CD14-positive monocyte (primary cell): Measurements from ENCODE around the gene RBMS3. TPM values are rescaled to one million over a fixed set of nuclear protein-coding genes. Genes with fewer than 3 reads are reported as not detected.

Experiments
- DNase-seq, 3 donors: peaks; one replicate each; pipeline ENCODE4 v3.0.0-alpha.2; 2011 to 2022
- H2AFZ ChIP-seq: 2 replicates; pipeline ENCODE4 v1.6.0; 2012; ENCODE audit warnings: mild to moderate bottlenecking, low read depth, low read length, inconsistent platforms; ENCODE audit not compliant: insufficient read depth, poor library complexity, severe bottlenecking
- H3K27ac ChIP-seq, 2 donors: 1 replicate in 1 of 2; 2 replicates in 1 of 2; pipeline ENCODE4 v1.5.1; 2012 to 2013; ENCODE audit warnings: low read length in 2 of 2, control low read depth in 1 of 2, inconsistent platforms in 1 of 2, low read depth in 1 of 2, mild to moderate bottlenecking in 1 of 2
- H3K27me3 ChIP-seq, 2 donors: one replicate each; pipeline versions ENCODE4 v1.6.0 to v1.6.1; 2011 to 2013; ENCODE audit warnings: low read length in 2 of 2; ENCODE audit not compliant: control insufficient read depth in 2 of 2, insufficient read depth in 2 of 2
- H3K36me3 ChIP-seq, 2 donors: replicated peaks in 1 of 2; 1 replicate in 1 of 2; 2 replicates in 1 of 2; pipeline versions ENCODE4 v1.5.1 to v1.6.1; 2012 to 2013; ENCODE audit warnings: low read length in 2 of 2, control low read depth in 1 of 2, inconsistent platforms in 1 of 2, mild to moderate bottlenecking in 1 of 2; ENCODE audit not compliant: insufficient read depth in 2 of 2, control insufficient read depth in 1 of 2
- H3K4me1 ChIP-seq, 2 donors: 1 replicate in 1 of 2; 2 replicates in 1 of 2; pipeline versions ENCODE4 v1.5.1 to v1.6.1; 2012 to 2013; ENCODE audit warnings: low read length in 2 of 2, control low read depth in 1 of 2, inconsistent platforms in 1 of 2, mild to moderate bottlenecking in 1 of 2, moderate library complexity in 1 of 2; ENCODE audit not compliant: insufficient read depth in 2 of 2, control insufficient read depth in 1 of 2
- H3K4me2 ChIP-seq: replicated peaks from 2 replicates; pipeline ENCODE3; 2012; ENCODE audit warnings: low read length, moderate library complexity, mild to moderate bottlenecking; ENCODE audit not compliant: poor library complexity, severe bottlenecking; ENCODE audit errors: extremely low read depth
- H3K4me3 ChIP-seq, 3 experiments: fragments of 200-600 bp in 1 of 3; sonication (generic) in 1 of 3; replicated peaks in 1 of 3; 1 replicate in 2 of 3; 2 replicates in 1 of 3; pipeline ENCODE4 v1.5.1; 2011 to 2013; ENCODE audit warnings: low read length in 3 of 3, mild to moderate bottlenecking in 3 of 3, control low read depth in 2 of 3, low read depth in 2 of 3, inconsistent platforms in 1 of 3, moderate library complexity in 1 of 3
- H3K79me2 ChIP-seq: 2 replicates; pipeline ENCODE4 v1.6.0; 2012; ENCODE audit warnings: mild to moderate bottlenecking, control low read depth, inconsistent platforms, low read length, moderate library complexity; ENCODE audit not compliant: insufficient read depth
- H3K9ac ChIP-seq: 2 replicates; pipeline ENCODE4 v1.6.0; 2017; ENCODE audit warnings: low read length, mild to moderate bottlenecking; ENCODE audit not compliant: insufficient read depth, poor library complexity, severe bottlenecking
- H3K9me3 ChIP-seq, 2 donors: replicated peaks in 1 of 2; 1 replicate in 1 of 2; 2 replicates in 1 of 2; pipeline versions ENCODE4 v1.5.1 to v1.6.1; 2012 to 2013; ENCODE audit warnings: low read length in 2 of 2, control low read depth in 1 of 2; ENCODE audit not compliant: control insufficient read depth in 1 of 2, insufficient read depth in 1 of 2
- H4K20me1 ChIP-seq: 2 replicates; pipeline ENCODE4 v1.6.0; 2012; ENCODE audit warnings: mild to moderate bottlenecking, low read length, control low read depth, moderate library complexity; ENCODE audit not compliant: insufficient read depth
- H3K27ac Mint-ChIP-seq, 7 donors: one replicate each; pipeline ENCODE4 v1.8.0; 2020; ENCODE audit warnings: mild to moderate bottlenecking in 7 of 7, mixed read lengths in 7 of 7, moderate library complexity in 6 of 7, inconsistent platforms in 2 of 7
- H3K27me3 Mint-ChIP-seq, 3 donors: one replicate each; pipeline ENCODE4 v1.8.0; 2021 to 2022; ENCODE audit warnings: low read depth in 3 of 3, mild to moderate bottlenecking in 3 of 3, mixed read lengths in 3 of 3, moderate library complexity in 3 of 3, inconsistent platforms in 1 of 3
- H3K36me3 Mint-ChIP-seq, 2 donors: one replicate each; pipeline ENCODE4 v1.8.0; 2020; ENCODE audit warnings: mixed read lengths in 2 of 2, inconsistent platforms in 1 of 2, mild to moderate bottlenecking in 1 of 2
- H3K4me1 Mint-ChIP-seq: one replicate; pipeline ENCODE4 v1.8.0; 2020; ENCODE audit warnings: mild to moderate bottlenecking, mixed read lengths
- H3K4me3 Mint-ChIP-seq, 2 donors: one replicate each; pipeline ENCODE4 v1.8.0; 2020; ENCODE audit warnings: mild to moderate bottlenecking in 2 of 2, mixed read lengths in 2 of 2, moderate library complexity in 1 of 2
- H3K9me3 Mint-ChIP-seq, 7 donors: one replicate each; pipeline ENCODE4 v1.8.0; 2020 to 2022; ENCODE audit warnings: mixed read lengths in 7 of 7, mild to moderate bottlenecking in 6 of 7, moderate library complexity in 6 of 7, inconsistent platforms in 2 of 7
- CTCF ChIP-seq: fragments of 200-600 bp; IDR thresholded peaks from one replicate; pipeline ENCODE4 v1.8.0; 2022; ENCODE audit warnings: antibody characterized with exemption, mild to moderate bottlenecking
- WGBS: methylation state at CpG from one replicate; pipeline ENCODE4 v1.1.5; 2013; ENCODE audit warnings: missing lambda C conversion rate; ENCODE audit not compliant: insufficient coverage; 5-methylcytosine and 5-hydroxymethylcytosine counted together
- intact Hi-C, 2 donors: fragments of 100-400 bp; cut with micrococcal nuclease; formaldehyde crosslinking; loops; one replicate each; pipeline versions ENCODE4 v1.15.0 to v1.15.1; 2023
- polyA plus RNA-seq, 3 donors: library from polyadenylated mRNA; depleted of rRNA in 1 of 3; unstranded in 2 of 3; stranded (reverse) in 1 of 3; fragments of 300-500 nt in 2 of 3; fragments of >200 nt in 1 of 3; fragmentation: Illumina TruSeq in 2 of 3; gene quantifications; 1 replicate in 2 of 3; 2 replicates in 1 of 3; pipeline ENCODE4 v1.2.3, GENCODE V29; 2012 to 2021

Gene RBMS3
- polyA plus RNA-seq, 3 donors: not detected

DNA sequence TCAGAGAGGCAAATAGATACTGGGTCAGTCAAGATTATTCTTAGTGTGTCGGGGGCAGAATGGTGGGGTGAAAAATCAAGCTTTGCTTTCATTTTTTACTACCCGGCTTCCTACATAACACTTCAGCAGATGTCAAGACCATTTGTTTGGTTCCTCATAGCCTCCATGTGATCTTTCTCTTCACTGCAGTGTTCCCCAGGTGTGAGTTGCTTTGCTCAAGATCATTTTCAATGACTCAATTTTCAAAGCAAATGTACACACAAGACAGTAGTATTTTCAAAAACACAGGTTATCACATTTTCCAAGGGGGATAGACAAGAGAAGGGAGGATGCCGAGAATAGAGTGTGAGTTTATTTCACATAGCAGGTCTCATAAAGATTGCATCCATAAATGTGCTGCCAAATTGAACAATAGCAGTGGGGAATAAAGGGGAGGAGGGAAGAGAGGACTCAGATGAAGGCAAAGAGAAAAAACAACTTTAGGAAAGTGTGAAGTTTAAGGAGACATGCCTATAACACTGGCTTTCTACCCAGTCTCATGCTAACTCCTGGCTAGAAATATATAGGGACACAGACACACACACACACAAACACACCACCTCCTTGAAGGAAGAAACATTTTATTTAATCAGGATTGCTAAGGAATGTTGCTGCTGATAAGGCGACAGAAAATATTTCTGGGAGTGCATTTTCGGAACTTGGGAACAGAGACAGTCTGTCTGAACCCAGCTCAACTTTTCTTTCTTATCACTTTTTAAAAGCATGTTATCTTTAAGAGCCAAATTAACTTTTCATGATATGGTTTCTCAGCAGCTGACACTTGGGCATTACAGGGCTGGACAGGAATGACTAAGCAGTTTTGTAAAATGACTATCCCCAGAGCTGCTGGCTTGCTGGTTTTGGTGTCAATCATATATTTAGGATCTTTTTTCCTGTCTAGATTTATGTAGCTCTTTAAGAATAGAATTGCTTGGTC is 402.4 kb downstream of the RBMS3 start:
- Histone ChIP-seq H2AFZ (no peak overlapping the region), H3K36me3 (no peaks in the 10 kb centered on the region), H3K4me2 (no peak overlapping the region), H3K9me3 (no peaks in the 10 kb centered on the region), H3K79me2 (no peaks in the 10 kb centered on the region), H4K20me1 (no peaks in the 10 kb centered on the region), H3K27ac (no peak overlapping the region), H3K9ac (no peak overlapping the region), H3K27me3 (no peaks in the 10 kb centered on the region), H3K4me1 (no peaks in the 10 kb centered on the region), H3K4me3 (no peak overlapping the region)
- no peak for DNase-seq
- H3K27ac Mint-ChIP-seq: no peak overlapping the region
- 67% methylated on average over 1 of the region's 5 CpGs for WGBS
- H3K27me3 Mint-ChIP-seq: peaks cover 0 to 4% (median 2%) of the 10 kb centered on the region in 3 donors
- H3K4me1 Mint-ChIP-seq: no peaks in the 10 kb centered on the region
- H3K4me3 Mint-ChIP-seq: no peak overlapping the region
- TF ChIP-seq CTCF: no peak
- no peaks in the 10 kb centered on the region for H3K36me3 Mint-ChIP-seq
- intact Hi-C loops: no loop called here
- peaks cover 0 to 8% (median 0%) of the 10 kb centered on the region in 7 donors for H3K9me3 Mint-ChIP-seq

DNA sequence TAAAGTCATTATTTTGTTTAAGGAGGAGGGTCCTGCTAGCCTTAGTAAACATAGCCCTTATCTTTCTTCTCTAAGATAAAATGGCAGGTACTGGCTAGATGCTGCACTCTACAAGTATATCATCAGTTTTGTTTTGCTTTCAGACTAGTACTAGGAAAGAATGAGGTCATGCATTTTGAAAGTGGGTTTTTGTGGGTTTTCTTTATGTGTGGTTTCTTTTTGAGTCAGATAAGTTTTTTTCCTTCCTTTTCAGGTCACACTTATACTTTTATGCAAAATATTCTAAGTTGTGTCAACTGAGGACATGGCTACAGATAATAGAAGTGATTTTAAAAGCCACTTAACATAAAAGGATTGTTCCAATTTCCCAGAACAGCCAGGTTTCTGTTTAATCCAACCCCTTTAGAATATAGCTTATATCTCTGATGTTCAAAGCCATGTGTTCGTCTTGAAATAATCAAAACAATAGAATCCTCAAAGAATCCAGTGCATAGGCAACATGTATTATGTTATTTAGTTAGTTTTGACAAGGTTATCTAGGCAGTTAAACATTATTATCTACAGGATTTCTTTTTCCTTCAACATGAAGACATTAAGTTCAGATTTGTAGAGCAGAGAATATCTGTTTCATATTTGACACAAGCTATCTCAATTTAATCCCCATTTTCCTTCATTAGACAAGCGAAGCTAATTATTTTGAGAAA is 406.2 kb downstream of the RBMS3 start:
- DNase-seq: no peak
- no peak overlapping the region for H3K4me2 ChIP-seq
- H3K36me3 Mint-ChIP-seq: no peaks in the 10 kb centered on the region
- H3K27ac Mint-ChIP-seq: no peak overlapping the region
- no peaks in the 10 kb centered on the region for H4K20me1 ChIP-seq
- H3K9ac ChIP-seq: no peak overlapping the region
- H3K4me3 ChIP-seq: no peak overlapping the region
- H3K4me3 Mint-ChIP-seq: no peak overlapping the region
- TF ChIP-seq CTCF: no peak
- no CpG with 5 or more reads among the region's 2 CpGs for WGBS
- no peaks in the 10 kb centered on the region for H3K4me1 Mint-ChIP-seq
- H3K36me3 ChIP-seq: no peaks in the 10 kb centered on the region
- intact Hi-C loops: no loop called here
- peaks cover 0 to 4% (median 2%) of the 10 kb centered on the region in 3 donors for H3K27me3 Mint-ChIP-seq
- H3K9me3 Mint-ChIP-seq: peaks cover 0 to 5% (median 2%) of the 10 kb centered on the region in 7 donors
- H3K27ac ChIP-seq: no peak overlapping the region
- H3K4me1 ChIP-seq: no peaks in the 10 kb centered on the region
- H3K27me3 ChIP-seq: no peaks in the 10 kb centered on the region
- H2AFZ ChIP-seq: no peak overlapping the region
- H3K9me3 ChIP-seq: no peaks in the 10 kb centered on the region
- no peaks in the 10 kb centered on the region for H3K79me2 ChIP-seq
